HG02884 (cell line): ENCODE results near the gene VMAC.

Source experiments
- ATAC-seq: cut with Tn5 transposase; IDR thresholded peaks from one replicate; pipeline ENCODE4 v1.9.1; 2021; ENCODE audit warnings: mild to moderate bottlenecking, moderate library complexity; ENCODE audit not compliant: unreplicated experiment

VMAC gene

DNA sequence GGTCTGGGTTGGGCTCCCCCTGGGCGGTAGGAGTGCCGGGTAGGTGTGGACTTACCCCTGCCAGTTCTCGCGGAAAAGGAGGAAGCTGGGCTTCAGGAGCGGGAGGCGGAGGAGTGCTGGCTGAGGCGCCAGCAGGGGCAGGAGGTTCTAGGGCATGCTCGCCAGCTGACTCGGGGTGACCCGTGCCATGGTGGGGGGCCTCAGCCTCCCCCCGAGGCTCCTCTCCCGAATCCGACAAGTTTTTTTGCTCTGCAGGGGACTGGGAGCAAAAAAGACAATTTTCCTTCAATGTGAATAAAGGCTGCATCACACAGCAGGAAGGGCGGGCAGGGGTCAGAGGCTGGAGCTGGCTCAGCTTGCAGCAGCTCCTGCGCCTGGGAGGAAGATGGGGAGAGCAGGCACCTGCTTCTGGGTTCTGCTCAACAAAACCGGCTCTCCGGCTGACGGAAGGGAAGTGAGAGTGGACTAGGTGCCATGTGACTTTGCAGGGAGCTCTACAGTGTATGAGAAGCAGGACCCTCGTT lies 46.7 kb downstream of the VMAC start:
- ATAC-seq, result no peak

DNA sequence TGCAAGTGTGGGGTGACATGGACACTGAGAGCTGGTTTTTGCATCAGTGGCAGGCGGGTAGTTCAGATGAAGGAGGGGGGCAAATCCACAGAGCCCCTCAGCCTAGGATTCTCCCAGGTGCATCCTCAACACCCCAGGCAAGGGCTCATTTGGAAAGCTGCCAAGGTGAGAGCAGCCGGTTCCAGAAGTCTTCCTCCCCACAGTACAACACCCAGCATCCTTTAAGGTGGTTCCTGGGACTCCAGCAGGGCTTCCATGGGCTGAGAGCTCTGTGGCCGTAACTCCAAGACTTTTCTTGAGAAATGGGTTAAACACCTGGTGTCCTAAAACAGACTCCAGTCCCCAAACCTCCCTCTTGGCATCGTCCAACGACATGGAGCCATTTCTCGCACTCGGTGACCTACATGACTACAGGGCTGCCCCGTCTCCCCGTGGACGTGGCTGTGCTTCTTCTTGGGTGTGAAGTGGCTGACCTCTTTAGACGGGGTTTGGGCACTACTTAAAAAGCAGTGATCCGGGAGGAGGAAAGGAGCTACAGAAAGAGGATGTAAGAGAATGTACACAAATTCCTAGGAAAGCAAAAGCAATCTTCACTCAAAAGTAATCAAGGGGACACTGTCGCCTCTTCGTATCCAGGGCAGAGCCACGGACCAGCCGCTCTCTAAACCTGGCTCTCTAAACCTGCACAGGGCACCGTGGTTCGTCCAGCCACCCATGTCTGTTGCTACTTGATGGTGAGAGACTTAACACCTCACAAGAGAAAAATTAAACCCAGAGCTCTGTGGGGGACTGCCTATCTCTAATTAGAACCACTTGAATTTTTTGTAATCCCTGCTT lies 47.7 kb downstream of the VMAC start:
- no peak for ATAC-seq

DNA sequence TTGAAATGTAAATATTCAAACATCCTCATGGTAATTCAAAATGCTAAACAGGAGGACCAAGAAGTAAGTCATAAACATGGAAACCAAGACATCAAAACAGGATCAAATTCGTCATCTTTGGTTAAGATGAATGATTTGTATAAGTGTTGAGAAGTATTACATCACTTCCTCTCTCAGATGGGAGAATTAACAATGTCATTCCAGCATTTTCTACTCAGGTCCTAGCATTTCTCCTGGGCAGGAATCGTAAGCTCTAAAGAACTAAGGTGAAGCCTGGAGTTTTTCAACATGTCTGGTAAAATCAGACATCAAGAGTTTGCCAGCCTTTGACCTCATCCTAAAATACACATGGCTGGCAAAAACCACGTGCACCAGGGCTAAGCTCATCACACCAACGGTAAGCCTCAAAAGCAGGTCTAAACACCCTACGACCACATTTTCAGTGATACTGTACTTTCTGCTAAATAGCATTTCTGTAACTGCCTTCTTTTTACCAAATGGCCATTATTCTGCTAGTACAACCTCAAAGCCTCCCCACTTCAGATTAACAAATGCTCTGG lies 48.4 kb downstream of the VMAC start:
- ATAC-seq, result no peak

DNA sequence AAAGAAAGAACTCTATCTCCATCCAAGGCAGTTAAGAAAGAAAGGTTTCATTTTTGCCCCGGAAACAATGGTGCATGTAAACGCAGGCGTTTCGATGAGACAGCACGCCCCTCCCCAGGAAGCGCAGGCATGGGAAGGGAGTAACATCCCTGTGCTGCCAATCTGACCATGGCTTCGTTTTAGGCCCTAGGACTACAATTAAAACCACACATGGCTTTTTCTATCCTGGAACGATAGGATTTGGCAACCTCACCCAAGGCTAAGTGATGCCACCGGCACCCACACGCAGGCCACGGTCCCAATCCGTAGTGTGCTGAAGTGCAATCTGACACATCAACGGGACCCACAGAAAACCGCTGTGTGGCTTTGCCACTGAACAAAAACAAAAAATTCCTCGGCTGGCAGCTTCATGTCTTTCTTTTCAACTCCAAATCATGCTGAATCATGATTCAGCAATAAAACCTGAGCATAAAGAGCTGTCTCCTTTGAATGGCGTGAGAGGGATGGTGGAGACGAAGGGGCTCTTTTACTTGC lies 49.1 kb downstream of the VMAC start:
- no peak for ATAC-seq

DNA sequence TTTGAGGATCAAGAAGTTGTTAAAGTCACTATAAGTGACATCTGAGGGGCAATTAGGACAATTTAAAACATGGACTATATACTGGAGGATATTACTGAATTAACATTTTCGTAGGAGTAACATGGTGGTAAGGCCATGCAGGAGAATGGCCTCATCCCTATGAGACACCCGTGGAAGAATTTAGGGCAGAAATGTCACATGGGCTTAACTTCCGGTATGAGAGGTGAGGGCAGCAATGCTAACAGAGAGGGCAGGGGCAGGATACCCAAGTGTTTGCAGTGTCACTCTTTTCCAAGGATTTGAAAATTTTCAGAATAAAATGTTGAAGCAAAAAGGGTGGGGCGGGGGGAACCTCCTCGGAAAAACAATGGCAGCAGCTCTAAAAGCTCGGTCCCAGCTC lies 49.6 kb downstream of the VMAC start:
- no peak for ATAC-seq

DNA sequence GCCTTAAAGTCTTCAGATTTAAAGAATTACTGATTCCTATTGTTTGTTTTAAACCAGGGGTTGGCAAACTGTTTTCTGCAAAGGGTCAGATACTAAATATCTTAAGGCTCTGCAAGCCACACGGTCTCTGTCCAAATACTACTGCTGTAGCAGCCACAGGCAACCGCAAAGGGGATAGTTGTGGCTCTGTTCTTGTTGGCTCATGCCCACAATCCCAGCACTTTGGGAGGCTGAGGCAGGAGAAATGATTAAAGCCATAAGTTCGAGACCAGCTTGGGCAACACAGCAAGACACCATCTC lies 50.9 kb downstream of the VMAC start:
- no peak for ATAC-seq

DNA sequence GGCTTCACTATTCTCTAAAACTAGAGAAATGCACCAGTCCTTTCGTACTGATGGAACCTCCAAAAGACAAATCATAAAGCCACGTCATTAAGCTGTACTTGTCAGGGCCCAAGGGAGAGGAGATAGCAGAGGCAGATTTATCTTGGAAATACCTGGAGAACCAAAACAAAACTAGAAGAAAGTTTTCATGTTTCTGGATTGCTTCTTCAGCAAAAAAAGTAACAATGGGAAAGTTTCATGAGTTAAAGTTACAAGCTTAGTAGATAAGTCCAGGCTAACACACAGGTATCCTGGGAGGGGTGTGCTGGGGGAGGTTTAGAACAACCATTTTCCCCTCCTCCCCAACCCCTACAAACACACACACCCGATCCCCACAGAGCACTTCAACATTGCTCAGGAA lies 51.7 kb downstream of the VMAC start:
- ATAC-seq, result no peak

DNA sequence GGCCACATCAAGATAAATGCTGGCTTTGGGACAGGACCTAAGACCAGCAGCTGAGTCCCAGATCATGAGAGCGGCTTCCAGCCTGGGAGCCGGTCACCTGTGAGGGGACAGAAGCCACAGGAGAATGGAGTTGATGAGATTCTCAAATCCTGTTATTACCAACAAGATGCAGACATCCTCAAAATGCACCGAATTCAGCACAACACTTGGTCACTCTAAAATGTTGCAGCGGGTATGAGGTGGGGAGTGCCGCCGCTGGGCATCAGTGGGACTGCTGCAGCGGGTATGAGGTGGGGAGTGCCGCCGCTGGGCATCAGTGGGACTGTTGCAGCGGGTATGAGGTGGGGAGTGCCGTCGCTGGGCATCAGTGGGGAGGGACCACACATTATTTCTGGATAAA lies 52.1 kb downstream of the VMAC start:
- ATAC-seq, result no peak

DNA sequence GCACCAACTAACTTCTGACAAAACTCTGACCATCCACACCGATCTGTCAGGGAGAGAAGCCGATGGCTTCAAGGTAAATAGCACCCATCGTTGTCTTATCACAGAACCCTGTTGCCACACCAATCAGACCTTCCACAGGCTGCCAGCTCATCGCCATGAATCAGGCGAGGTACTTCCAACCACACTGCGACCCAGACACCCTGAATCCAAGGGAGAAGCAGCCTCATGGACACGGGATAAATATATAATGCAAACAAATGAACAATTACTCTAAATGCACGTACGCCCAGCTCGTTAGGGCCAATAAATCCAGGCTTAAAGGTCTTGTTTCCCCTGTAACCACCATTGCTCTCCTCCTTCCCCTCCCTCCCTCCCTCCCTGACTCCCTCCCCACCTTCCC lies 52.5 kb downstream of the VMAC start:
- ATAC-seq, result no peak

DNA sequence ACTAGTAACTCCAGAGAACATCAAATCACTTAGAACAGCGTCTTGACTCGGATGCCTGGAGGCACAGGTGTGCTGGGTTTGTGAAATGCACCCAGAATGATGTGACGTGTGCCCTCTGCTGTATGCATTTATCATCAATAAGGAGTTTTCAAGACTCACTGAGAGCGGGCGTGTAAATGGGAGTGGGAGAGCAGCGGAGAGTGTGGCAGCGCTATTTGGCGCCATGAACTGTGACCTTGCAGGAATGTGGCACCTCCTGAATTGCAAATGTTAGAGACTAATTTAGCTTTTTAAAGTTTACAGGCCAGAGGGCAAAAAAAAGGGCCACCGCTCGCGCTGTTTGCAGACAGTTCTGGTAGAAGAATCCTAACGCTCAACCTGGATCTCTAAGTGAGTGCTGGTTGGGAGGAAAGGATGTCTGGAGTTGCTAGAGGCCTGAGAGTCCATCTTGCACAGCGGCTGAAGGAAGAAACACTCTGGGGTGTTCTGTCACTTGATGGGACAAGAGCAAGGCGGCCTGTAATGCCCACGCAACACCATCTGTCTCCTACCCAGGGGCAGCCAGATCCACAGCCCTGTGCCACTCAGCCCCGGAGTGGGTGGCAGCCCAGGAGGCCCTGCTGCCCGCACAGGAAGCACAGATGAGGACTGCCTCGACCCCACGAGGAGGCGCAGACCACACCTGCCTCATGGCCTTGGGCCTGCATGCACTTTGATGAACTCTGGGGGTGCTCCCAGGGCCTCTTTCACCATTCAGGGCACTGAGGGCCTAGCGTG lies 53.6 kb downstream of the VMAC start:
- no peak for ATAC-seq

DNA sequence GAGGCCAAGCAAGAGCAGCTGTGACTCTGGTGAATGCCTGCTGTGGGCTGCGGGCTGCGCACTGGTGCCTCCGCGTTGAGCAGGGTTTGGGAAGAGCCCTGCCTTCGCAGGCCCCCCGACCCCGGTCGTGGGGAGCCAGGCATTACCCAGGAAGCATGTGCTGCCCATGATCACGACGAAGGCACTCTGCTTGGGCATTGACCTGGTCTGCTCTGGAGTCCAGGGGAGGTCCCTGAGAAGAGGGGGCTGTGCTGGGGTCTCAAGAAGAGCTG lies 54.1 kb downstream of the VMAC start:
- no peak for ATAC-seq

DNA sequence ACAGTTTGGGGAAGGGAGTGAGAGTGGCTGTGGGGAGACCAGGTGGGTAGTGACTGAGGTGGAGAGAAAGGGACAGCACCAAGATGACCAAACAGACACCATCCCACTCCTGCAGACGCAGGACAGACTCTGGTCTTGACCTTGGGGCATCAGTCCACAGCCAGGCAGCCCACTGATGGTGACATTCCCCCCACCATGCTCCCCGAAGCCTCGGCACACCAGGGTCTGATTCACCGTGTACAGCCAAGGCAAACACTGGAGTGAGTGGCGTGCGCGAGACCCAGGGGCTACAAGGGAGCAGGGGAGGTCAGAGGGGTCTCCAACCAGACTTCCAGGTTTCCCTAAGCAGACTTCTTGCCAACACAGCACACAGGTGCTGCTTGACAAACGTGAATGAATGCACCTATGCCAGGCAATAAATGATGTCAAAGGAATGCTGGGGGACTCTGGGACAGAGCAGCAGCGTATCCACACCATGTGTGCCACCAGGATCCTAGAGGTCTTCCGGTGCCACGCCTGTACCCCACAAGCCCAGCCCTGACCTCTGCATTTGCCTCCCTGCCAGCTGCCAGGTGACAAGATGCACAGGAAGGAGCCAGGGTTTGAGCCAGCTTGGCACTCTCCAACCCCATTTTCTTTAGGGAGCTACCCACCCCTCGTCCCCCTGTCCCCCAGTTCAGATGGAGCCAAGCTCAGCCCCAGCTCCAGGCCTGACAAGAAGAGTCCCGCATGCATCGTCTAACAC lies 54.8 kb downstream of the VMAC start:
- ATAC-seq, result no peak
